Hippocampal formation (tissue), 2 donors: Measurements from ENCODE around the gene DHRS2.

Experiments used
- DNase-seq, 2 donors: peaks; one replicate each; lab custom pipeline; 2025; lab: John Stamatoyannopoulos, UW

The DHRS2 gene

DNA sequence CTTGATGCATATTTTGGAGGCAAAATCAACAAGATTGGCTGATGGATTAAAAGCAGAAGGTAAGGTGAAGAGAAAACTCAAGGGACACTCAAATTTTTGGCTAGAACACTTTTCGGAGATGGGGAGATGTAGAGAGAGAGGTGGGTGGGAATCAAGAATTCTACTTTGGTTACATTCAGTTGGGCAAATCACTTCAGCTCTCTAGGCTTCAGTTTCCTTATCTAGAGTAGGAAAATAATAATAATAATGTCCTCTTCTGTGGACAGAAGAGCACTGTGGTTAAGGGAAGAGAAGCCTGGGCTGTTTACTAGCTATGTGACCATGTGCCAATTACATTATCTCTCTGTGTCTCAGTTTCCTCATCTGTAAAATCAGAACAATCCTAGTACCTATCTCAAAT, 23.4 kb upstream of the DHRS2 start:
- DNase-seq: no peak

DNA sequence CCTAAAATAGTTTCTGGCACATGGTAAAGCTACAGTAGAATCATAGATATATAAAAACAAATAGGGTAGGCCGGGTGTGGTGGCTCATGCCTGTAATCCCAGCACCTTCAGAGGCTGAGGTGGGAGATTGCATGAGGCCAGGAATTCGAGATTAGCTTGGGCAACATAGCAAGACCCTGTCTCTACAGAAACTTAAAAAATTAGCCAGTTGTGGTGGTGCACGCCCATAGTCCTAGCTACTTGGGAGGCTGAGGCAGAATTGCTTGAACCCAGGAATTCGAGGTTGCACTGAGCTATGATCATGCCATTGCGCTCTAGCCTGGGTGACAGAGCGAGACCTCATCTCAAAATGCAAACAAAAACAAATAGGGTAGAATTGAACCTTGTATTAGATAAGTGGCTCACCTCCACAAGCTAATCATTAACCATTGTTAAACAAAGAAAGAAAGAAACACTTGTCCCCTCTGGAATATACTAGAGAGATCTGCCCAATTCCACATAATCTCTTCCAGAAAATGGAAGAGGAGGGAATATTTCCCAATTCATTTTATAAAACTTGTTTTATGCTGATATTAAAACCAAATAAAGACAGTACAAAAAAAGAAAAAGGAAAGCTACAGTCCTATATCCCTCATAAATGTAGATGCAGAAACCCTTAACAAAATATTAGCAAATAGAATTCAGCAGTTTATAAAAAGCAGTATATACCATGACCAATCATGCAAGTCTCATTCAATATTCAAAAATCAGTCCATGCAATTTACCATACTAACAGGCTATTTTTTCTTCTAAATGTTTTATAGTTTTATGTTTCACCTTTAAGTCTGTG, 22.7 kb upstream of the DHRS2 start:
- no peak for DNase-seq

DNA sequence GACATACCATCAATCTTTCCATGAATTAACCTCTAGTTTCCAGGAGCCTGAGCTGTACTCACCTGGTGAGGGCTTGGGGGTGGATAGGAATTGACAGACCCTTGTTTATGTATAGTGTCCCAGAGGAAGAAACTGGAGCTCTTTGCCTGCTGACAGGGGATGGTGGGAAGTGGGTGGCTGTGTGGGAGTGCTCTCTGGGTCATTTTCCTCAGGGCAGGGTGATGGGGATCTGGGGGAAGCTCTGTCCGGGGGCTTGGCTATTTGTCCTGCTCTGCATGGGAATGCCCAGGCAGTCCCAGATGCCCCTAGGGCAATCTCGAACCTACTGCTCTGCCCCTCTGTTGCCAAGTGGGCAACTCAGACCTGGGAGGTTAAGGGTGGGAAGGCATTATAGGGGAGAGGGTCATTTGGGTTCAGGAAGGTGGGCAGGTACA, 21.8 kb upstream of the DHRS2 start:
- DNase-seq: no peak

DNA sequence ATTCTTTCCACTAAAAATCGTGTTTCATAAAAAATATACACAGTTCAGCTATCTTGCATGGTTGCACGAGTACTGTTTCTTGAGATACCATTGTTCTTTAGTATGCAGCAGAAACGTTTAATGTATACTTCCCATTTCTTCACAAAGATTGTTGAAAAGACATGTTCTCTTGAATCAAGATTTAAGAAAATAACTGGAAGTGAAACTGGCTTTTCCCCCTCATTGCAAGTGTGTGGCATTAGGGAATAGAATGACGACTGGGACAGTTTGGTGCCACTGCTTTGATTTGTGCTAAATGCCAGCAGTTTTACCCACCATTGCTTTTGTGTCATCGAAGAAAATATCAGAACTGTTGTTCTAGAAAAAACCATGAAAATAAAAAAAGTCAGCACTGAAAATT, 20.3 kb upstream of the DHRS2 start:
- DNase-seq: no peak

DNA sequence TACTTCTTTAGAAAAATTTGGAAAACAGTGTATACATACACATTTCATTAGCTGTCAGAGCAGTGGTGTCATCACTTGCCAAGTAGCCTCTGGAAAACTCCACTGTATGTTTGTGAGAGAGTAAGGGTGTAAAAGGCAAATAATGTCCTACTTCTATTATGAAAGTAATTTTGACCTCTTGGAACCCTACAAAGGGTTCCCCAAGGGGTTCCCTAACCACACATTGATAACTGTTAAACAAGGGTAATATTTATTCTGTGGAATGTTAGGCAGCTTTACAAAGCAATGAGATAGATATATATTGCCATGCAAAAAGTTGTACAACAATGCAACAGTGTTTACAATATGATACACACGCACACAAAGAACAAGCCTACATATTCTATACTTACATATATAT, 18.6 kb upstream of the DHRS2 start:
- no peak for DNase-seq

DNA sequence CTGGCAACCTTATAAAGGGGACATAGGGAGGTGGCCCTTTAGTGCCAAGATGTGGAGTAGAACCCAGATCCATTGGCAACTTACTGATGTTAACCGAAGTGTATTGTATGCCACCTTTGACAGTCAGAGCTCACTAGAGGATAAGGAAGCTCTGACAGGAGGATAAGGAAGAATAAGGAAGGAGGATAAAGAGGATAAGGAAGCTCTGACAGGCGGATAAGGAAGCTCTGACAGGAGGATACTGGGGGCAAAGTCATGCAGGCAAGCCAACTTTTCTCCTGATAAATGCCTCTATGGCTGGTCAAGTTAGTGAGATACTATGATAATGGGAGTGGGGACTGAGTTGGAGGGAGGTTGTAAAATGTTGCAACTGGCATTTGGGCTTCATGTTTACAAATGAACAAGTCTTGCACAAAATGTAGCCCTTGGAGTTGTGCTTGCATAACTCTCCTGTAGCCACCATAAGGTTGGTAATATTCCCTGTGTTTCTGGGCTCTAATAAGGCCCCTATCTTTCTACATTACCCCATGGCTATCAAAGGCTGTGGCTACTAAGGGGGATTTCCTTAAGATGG, 17.7 kb upstream of the DHRS2 start:
- no peak for DNase-seq

DNA sequence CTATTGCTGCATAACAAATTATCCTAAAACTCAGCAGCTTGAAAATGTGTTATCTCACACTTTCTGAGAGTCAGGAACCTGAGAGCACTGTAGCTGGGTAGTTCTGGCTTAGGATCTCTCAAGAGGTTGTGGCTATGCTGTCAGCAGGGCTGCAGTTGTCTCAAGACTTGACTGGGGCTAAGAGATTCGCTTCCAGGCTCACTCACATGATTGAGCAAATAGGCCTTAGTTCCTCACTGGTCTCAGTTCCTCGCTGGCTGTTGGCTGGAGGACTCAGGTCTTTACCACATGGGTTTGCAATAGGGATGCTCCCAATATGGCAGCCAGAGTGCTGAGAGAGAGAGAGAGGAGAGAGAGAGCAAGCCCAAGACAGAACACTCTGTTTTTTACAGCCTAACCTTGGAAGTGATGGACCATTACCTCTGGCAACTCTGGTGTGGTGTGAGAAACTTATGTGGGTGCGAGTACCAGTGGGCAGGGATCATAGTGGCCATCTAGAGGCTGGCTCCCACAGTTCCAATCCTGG, 15.9 kb upstream of the DHRS2 start:
- no peak for DNase-seq

DNA sequence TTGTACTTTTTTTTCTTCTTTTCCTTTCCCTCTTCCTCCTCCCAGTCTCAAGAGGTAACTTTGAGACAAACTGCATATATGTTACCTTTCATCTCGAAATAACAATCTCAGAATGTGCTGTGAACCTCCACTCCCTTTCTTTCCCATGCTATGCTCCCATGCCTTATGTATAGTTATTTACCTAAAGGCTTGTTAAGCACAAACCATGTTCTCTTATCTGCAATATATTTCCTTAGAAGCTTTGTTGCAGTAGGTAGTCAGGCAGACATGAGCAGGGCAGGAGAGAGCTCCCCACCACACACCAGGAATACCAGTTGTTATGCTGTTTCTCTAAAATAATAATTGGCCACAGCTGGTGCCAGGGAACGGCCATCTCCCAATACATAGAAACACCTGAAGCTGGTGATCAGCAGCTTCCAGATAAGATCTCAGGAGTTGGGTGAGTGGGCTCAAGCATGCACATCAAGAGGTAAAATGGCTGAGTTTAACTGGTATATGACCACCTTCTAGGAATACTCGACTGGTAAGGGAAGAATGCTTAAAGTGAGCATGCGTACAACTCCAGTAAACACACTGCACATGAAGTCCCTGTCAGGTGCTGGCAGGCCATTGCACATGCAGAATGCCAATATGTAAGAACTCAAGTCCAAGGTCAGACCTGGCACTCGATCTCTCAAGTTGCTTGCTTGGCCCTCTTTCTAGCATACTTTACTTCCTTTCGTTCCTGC, 14.8 kb upstream of the DHRS2 start:
- DNase-seq: no peak

DNA sequence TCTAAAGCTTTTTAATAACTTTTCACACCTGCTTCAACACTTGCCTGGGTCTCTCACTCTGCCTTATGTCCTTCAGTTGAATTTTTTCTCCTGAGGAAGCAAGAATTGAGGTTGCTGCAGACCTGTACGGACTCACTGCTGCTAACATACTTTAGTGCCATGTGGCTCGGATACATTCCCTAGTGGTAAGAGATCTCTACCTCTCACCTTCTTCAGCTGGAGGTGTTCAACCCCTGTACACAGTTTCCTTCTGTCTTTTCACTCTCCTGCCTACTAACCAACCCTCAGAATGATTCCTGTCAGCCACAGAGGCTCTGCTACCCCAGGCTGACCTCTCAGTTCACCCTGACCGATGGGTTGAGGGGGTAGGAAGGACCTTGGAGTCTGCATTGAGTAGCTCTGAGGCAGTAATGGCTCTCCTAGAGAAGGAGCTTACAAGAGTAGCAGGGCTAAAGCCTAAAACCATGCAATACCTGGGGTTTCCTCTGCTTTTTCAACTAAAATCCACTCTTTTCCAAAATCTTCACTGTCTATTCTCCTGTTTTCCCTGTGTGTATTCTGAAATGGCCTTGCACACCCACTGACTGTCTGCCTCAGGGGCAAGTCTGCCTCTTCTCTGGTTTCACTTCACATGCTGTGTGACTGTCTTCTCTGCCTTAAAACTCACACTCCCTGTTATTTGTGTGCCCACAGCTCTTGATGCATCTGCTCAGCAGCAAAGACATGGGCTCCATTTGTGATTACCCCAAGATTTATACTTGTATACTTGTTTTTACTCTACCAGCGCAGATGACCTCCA, 14.0 kb upstream of the DHRS2 start:
- no peak for DNase-seq

DNA sequence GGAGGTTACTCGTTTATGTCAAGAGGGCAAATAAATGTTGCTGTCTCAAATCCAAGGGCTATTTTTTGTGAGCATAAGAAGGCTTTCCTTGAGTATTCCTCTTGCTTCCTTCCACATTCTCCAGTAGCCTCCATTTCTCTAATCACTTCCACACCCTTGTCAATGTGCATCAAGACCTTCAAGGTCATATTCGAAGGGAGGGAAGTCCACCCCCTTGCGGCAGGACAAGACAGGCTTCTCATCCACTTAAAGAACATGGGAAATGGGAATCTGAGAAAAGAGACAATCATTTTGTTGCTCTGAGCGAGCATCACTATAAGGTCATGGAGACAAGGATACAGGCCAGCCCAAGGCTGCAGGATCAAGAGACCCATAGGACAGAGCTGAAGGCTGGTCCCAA, 13.2 kb upstream of the DHRS2 start:
- no peak for DNase-seq

DNA sequence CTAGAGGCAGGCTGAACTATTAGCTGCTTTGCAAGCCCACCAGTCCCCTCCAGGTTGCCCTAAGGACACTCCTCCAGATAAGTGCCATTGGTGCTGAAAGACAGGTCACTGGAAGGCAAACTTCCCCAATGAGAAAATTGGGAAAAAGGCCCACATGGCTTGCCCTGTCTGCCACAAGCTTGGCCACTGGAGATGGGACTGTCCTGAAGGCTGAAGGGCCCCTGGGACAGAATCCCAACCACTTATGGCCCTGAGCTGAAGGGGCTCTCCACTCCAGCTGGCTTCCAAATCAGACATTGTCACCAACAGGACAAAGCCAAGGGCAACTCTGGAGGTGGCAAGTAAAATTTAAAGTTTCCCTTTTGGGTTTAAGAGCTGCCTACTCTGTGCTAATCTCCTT, 12.2 kb upstream of the DHRS2 start:
- DNase-seq: no peak

DNA sequence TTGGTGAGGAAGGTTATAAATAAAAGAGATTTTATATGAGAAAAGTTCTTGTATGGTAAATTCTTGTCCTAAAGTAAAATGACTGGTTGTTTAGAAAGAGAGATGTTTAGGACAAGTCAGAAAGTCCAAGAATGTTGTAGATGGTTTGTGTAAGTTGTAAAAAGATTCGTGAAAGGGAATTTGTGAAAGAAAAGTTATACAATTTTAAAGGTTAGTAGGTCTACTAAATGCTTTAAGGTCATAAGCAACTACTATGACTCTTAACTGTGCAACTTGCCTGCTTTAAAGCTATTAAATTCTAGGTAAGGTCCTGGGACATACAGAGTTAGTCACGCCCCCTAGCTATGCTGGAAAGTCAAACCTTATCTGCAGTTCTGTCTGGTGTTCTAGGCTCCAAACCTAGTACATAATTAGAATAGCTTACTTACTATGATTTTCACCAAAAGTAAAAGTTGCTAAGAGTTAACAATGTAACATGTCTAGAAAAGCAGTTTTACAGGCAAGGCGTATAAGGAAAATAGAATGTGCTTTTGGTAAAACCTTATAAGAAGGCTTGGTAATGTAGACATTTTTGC, 11.2 kb upstream of the DHRS2 start:
- DNase-seq: no peak

DNA sequence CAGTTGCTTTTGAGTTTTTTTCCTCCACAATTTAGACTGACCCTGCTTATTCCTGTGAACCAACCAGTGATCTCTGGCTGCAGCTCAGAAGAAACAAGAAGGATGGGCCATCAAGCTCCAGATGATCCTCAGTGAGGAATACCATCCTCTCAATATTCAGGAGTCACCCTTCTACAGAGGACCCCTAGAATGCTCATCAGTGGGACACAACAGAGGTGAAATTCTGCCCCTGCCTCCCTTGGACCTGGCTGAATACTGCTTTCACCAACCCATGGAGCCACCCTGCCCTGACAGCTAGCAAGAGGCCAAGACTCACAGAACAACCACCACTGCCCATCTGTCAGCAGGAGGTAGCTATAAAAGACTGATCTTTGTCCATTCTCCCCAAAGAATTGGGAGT, 9.2 kb upstream of the DHRS2 start:
- no peak for DNase-seq

DNA sequence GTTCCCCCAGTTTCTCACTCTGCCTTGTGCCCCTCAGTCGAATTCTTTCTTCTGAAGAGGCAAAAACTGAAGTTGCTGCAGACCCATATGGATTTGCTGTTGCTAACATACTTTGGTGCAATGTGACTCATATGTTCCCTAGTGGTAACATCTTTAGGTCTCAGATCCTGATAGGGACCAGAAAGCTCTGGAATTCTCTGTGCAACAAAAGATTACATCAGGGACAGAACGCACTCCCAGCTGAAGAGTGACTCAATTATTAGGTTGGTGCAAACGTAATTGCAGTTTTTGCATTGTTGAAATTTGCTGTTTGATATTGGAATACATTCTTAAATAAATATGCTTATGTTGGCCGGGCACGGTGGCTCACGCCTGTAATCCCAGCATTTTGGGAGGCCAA, 8.2 kb upstream of the DHRS2 start:
- DNase-seq: no peak

DNA sequence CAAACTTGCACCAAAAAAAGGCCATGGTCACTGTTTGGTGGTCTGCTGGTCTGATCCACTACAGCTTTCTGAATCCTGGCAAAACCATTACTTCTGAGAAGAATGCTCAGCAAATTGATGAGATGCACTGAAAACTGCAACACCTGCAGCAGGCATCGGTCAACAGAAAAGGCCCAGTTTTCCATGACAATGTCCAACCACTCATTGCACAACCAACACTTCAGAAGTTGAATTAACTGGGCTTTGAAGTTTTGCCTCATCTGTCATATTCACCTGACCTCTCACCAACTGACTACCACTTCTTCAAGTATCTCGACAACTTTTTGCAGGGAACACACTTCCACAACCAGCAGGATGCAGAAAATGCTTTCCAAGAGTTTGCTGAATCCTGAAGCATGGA, 7.0 kb upstream of the DHRS2 start:
- DNase-seq: no peak

DNA sequence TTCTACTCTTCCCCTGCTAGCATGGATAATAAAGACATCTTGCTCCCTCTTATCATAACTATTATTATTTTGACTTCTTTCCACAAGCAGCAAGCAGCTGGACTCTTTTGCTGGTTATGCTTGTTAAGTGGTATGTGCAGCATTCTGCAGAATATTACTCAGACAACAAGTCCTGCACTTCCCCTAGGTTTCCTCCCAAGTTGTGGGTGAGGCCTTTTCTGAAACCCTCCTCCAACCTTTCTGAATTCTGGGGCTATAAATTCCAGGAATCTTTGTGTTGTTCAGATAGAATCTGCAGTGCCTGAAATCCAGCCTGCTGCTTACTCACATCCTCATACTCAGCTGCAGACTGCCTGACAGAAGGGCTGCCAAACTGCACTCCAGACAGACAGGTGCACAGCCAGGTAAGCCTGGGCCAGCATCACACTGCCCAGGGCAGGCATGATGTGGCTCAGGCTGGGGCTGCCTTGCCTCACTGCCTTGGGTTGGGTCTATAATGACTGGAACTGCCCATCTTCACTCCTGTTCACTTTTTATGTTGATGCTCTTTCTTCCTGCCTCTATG, 6.2 kb upstream of the DHRS2 start:
- DNase-seq: no peak

DNA sequence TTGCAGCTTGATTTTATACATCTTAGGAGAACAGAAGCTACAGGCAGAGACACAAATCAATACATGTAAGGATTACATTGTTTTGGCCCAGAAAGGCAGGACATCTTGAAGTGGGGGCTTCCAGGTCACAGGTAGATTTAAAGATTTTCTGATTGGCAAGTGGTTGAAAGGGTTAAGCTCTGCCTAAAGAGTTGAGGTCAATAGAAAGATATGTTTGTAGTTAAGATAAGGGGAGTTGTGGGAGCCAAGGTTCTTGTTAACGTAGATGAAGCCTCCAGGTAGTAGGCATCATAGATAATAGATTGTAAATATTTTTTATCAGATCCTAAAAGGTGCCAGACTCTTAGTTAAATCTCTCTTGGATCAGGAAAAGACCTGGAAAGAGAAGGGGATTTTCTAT, 5.5 kb upstream of the DHRS2 start:
- DNase-seq: no peak

DNA sequence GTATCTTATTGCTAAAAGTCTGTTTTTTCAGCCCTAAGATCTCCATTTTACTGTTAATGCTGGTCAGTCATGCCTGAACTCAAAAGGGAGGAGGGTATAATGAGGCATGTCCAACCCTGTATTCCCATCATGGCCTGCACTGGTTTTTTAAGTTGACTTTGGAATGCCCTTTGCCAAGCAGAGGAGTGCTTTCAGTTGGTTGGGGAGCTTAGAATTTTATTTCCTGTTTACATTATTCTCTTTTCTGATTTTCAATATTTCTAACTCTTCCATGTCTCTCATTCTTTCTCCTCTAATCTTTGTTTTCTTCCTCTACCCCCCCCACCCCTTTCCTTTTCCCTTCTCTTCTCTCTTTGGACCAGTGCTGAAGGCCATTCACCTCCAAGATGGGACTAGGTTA, 4.9 kb upstream of the DHRS2 start:
- DNase-seq: no peak

DNA sequence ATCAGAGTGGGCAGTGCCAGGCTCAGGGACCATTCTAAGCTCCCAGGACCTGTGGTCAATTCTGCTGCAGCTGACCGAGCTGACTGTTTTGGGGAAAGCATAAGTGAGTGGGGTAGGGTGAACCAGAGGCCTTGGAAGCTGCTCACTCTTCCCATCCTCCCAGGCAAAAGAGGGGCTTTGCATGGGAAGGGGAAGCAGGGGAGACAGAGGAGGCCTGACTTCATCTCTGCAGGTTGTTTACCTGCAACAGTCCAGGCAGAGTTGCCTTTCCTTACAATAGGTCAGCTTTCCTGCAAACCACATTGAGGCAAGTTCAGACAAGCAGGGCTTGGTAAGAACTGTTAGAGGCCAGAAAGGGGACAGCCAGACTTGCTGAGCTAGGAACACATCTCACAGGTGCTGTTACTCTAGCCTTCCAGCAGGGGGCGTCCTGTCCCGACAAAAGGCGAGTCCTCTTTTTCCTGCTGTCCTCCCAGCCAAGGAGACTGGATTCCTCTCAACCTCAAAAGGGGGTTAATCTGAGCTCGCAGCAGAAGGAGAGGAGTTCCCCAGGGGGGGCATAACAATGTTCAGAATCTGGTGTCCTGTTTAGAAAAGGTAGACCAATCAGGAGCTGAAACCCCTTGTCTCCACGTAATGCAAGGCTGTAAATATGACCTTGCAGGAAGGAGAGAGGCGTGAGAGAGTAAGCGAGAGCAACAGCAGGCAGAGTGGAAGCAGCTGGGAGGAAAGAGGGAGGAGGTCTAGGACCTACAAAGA, 4.3 kb upstream of the DHRS2 start:
- peak; percentile 65 to 75 for DNase-seq

DNA sequence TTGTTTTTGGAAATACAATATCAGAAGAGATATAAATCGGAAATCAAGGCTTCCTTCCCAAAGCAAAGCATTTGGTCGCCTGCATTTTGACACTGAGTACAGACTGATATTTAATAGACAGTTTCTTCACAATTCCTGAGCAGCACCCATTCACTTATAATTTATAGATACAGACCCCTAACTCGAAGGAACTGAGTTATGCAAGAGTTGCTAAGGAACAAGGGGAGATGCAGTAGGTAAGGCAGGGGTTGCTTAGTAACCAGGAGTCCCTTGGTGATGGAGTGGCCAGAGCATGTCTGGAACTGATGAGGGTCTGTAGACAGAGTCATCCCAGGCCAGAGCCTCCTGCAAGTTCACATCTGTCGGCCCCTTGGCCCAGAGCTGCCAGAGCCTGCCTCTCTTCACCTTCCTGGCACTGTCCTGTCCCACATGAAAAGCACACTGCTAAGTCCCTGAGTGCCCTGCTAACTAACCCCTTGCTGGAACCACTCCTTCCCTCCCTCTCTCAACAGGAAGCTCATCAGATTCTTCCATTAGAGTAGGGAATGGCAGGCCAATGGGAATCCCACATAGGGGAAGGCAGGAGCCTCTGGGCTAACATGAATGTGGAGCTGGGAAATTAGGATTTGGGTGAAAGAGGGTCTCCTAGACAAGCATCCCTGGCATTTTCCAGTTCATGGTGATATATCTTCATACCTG, 3.6 kb upstream of the DHRS2 start:
- no peak for DNase-seq
